ENCODE measurements around the gene COX18.

Gene COX18

DNA sequence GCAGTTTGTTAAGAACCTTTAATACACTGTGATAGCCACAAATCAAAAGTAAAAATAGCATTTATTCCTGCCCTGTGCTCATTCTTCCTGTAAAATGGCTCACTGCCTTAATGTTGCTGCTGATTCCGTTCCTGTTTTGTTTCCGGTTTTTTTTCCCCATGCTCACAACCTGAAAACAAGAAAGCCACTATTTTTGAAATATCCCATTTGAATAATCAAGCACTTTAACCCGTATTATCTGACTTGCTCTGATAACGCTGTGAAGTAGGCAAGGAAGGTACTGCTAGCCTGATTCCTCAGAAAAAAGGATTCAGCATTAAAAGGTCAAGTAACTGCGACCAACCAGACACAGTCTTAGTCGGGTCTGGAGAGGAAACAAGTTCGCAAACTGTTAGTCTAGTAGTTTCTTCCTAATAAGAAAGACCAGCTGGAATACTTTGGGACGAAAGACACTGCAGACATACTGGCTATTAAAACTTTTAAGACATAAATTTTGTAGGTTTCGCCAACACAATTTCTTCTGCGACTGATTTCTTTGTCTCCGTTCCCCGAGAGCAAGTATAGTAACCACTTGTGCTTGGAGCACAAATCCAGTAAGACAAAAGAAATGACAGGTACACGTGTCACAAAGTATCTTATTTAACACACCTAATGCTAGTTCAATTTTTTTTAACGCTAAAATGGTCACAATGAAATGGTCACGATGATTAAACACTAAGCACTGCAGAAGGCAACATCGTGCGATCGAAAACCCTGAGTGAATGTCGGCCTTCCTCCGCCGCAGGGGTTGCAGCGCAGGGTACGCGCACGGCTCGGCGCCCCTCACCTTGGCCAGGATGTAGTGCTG, 802 bp downstream of the COX18 start:
- no peak for FAIRE-seq
- no peak for TF ChIP-seq CTCF (IDR thresholded peaks at IDR 0.05; ENCODE audit: insufficient read depth, missing control alignments)
- DNase-seq (ENCODE audit: insufficient read length, low spot score), result no peak

- no peak for TF ChIP-seq CTCF (IDR thresholded peaks at IDR 0.05; ENCODE audit: insufficient read depth, missing control alignments)
- no peak for DNase-seq (ENCODE audit: insufficient read length, low spot score)
- no peak for FAIRE-seq
Observed at GRCh38 chr4:73067971-73068394, 1.5 kb downstream of the COX18 start.

- TF ChIP-seq CTCF (IDR thresholded peaks at IDR 0.05; ENCODE audit: insufficient read depth, missing control alignments), result no peak
- no peak for FAIRE-seq
- no peak for DNase-seq (ENCODE audit: insufficient read length, low spot score)
Observed at GRCh38 chr4:73066928-73067327, 2.6 kb downstream of the COX18 start.

DNA sequence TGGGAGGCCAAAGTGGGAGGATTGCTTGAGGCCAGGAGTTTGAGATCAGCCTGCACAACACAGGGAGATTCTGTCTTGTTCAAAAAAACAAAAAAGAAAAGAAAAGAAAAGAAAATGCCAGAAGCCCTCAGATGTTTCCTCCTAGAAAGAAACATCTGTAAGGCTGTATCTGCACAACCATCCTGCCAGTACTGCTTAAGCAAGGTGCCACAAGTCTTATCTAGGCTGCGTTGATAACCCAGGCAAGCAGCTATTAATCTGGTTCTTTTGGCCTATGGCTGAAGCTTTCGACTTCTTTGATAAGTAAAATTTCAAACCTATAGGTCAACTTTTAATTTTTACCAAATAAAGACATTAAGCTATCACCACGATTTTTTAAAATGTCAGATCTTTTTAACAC, 3.1 kb downstream of the COX18 start:
- no peak for FAIRE-seq

GRCh38 chr4:73064536-73064935, 5.0 kb downstream of the COX18 start:
- no peak for FAIRE-seq
- TF ChIP-seq CTCF (IDR thresholded peaks at IDR 0.05; ENCODE audit: insufficient read depth, missing control alignments), result no peak

More for the DNA sequence above, 3.1 kb downstream of the COX18 start:
- no peak for DNase-seq (ENCODE audit: insufficient read length, low spot score)
- TF ChIP-seq CTCF (IDR thresholded peaks at IDR 0.05; ENCODE audit: insufficient read depth, missing control alignments), result no peak

DNA sequence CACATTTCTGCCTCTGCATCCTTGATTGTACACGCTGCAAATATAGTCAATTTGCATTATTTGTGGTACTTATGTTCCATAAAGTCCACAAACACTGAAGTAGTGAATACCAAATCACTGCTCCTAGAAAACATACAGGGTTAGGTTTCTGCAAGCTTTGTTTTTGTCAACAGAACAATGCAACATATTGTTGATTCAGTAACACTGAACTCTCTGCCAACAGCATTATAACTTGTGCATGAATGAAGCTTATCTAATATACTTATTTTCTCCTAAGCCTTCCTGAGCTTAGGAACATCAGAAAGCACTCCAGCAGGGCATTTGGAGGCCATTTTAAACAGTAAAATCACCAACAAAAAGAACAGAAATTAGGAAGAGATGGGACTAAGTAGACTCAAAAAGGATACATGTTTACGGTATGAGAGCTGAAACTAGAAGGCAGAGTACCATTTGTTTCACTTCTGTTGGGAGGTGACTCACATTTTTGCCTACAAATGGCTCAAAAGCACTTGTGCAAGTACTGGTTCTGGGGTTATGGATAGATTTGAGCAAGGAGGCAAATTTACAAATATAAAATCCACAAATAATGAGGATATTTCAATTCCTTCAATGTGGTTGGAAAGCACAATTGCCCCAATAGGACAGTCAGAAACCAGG, 14.1 kb downstream of the COX18 start:
- DNase-seq (ENCODE audit: insufficient read length, low spot score) (no peak), FAIRE-seq (no peak)
- no peak for TF ChIP-seq CTCF (IDR thresholded peaks at IDR 0.05; ENCODE audit: insufficient read depth, missing control alignments)

More at GRCh38 chr4:73064536-73064935, 5.0 kb downstream of the COX18 start:
- no peak for DNase-seq (ENCODE audit: insufficient read length, low spot score)

Data from D721Med (cell line).